ENCODE data around the gene TEX28. TPM values are rescaled to one million over a fixed set of nuclear protein-coding genes. Genes with fewer than 3 reads are reported as not detected.

The TEX28 gene
- polyA plus RNA-seq, 2 of the 4 experiments (the other 2 are of a cell fraction): not detected

GRCh38 chrX:154333837-154334271 lies 38.9 kb upstream of the TEX28 start:
- TF ChIP-seq HEYL (CRISPR knock-in tag; IDR thresholded peaks at IDR 0.05) (no peak), FOSB (CRISPR knock-in tag; IDR thresholded peaks at IDR 0.05) (no peak), EP300 (IDR thresholded peaks at IDR 0.05) (no peak), EHMT2 (IDR thresholded peaks at IDR 0.05; ENCODE audit: low read depth) (no peak), JUN (IDR thresholded peaks at IDR 0.05) (no peak), FOXS1 (CRISPR knock-in tag; IDR thresholded peaks at IDR 0.05) (no peak), POLR2AphosphoS2 (conservative IDR thresholded peaks at IDR 0.05; ENCODE audit: low read length) (no peak), CBX2 (IDR thresholded peaks at IDR 0.05; ENCODE audit: borderline replicate concordance, low read depth) (no peak), JUNB (IDR thresholded peaks at IDR 0.05) (no peak), NFE2L2 (conservative IDR thresholded peaks at IDR 0.05; ENCODE audit: low read length) (no peak), HOXA7 (CRISPR knock-in tag; IDR thresholded peaks at IDR 0.05) (no peak), SMC3 (IDR thresholded peaks at IDR 0.05) (no peak), PHF8 (IDR thresholded peaks at IDR 0.05; ENCODE audit: borderline replicate concordance, low read depth) (no peak), RFX5 (IDR thresholded peaks at IDR 0.05) (no peak), GATA3 (IDR thresholded peaks at IDR 0.05; ENCODE audit: borderline replicate concordance) (no peak), ATOH8 (CRISPR knock-in tag; IDR thresholded peaks at IDR 0.05; ENCODE audit: low read depth) (no peak), CTCF (IDR thresholded peaks at IDR 0.05) (no peak)
- no peak for FAIRE-seq
- ChIA-PET POLR2A (no interaction called here), CTCF (interaction anchor here (1.4 to 1.7 kb wide), 2 partner anchors 17 to 40 kb away, joined by 3 to 5 read pairs; no protein-coding TSS in a partner anchor)
- H3K4me3 ChIP-seq: no peak overlapping the region
- H3K4me2 ChIP-seq: no peak overlapping the region
- H3K4me1 ChIP-seq: no peaks in the 10 kb centered on the region
- no peak for ATAC-seq
- H3K9me3 ChIP-seq: no peaks in the 10 kb centered on the region
- no peak overlapping the region for H3K27ac ChIP-seq
- DNase-seq (ENCODE audit: low read depth in 1 of 2, low spot score in 1 of 2): no peak
- 65% methylated on average over 6 of the region's 6 CpGs for WGBS (ENCODE audit: missing lambda C conversion rate)

GRCh38 chrX:154333116-154333515 lies 38.2 kb upstream of the TEX28 start:
- no peak for FAIRE-seq
- no peaks in the 10 kb centered on the region for H3K9me3 ChIP-seq
- no peak for DNase-seq (ENCODE audit: low read depth in 1 of 2, low spot score in 1 of 2)
- H3K4me2 ChIP-seq: no peak overlapping the region
- no peaks in the 10 kb centered on the region for H3K4me1 ChIP-seq
- no peak for ATAC-seq
- POLR2A ChIA-PET: no interaction called here
- CTCF ChIA-PET: interaction anchor here (0.9 to 1.6 kb wide), 2 partner anchors 14 to 16 kb away, joined by 3 to 5 read pairs; no protein-coding TSS in a partner anchor
- TF ChIP-seq TP53 (CRISPR knock-in tag; IDR thresholded peaks at IDR 0.05): no peak
- no peak for TF ChIP-seq FOSL2 (IDR thresholded peaks at IDR 0.05)
- TF ChIP-seq FOSL2 (CRISPR knock-in tag; IDR thresholded peaks at IDR 0.05): no peak
- TF ChIP-seq CEBPB (IDR thresholded peaks at IDR 0.05): no peak
- TF ChIP-seq POLR2AphosphoS2 (conservative IDR thresholded peaks at IDR 0.05; ENCODE audit: low read length): no peak
- TF ChIP-seq MAX (IDR thresholded peaks at IDR 0.05): no peak
- no peak for TF ChIP-seq PBX3 (IDR thresholded peaks at IDR 0.05)
- no peak for TF ChIP-seq CBX2 (IDR thresholded peaks at IDR 0.05; ENCODE audit: borderline replicate concordance, low read depth)
- no peak for TF ChIP-seq POLR2A (IDR thresholded peaks at IDR 0.05; ENCODE audit: low read length)
- TF ChIP-seq RCOR1 (IDR thresholded peaks at IDR 0.05; ENCODE audit: low read depth, low read length): no peak
- no peak for TF ChIP-seq TFCP2L1 (CRISPR knock-in tag; IDR thresholded peaks at IDR 0.05)
- TF ChIP-seq MAFK (IDR thresholded peaks at IDR 0.05; ENCODE audit: partially characterized antibody): no peak
- TF ChIP-seq CTCF (IDR thresholded peaks at IDR 0.05): no peak
- H3K27ac ChIP-seq: no peak overlapping the region
- no peak overlapping the region for H3K4me3 ChIP-seq
- 79% methylated on average over 6 of the region's 9 CpGs for WGBS (ENCODE audit: missing lambda C conversion rate)
